KOPT-K1 (cell line): ENCODE data around the gene KRTAP10-9.
A peak's percentile ranks its signal among the peaks of the same experiment; 100 is the strongest.
"Not testable (repeated sequence)": the region's sequence is repeated elsewhere in the genome, so short reads cannot be mapped to it uniquely, and the experiment has no call there.

ENCODE experiments used
- H3K27ac ChIP-seq: fragments of 200-600 bp; sonication (generic); 2 replicates; pipeline ENCODE4 v1.5.1; 2016; ENCODE audit warnings: antibody characterized with exemption, mild to moderate bottlenecking, low read depth, low read length; ENCODE audit not compliant: poor library complexity, severe bottlenecking
- H3K36me3 ChIP-seq: fragments of 200-600 bp; sonication (generic); 2 replicates; pipeline ENCODE4 v1.5.1; 2017; ENCODE audit warnings: antibody characterized with exemption, mild to moderate bottlenecking, low read length, moderate library complexity; ENCODE audit not compliant: insufficient read depth
- H3K9me3 ChIP-seq: fragments of 200-600 bp; sonication (generic); 2 replicates; pipeline ENCODE4 v1.5.1; 2017; ENCODE audit warnings: antibody characterized with exemption, low read length, mild to moderate bottlenecking; ENCODE audit not compliant: insufficient read depth, poor library complexity, severe bottlenecking

KRTAP10-9 gene

GRCh38 chr21:44653656-44654575 lies 27.0 kb downstream of the KRTAP10-9 start:
- Histone ChIP-seq H3K27ac (peak overlapping the region; percentile 93), H3K36me3 (no peaks in the 10 kb centered on the region), H3K9me3 (peaks cover 39% of the 10 kb centered on the region)

GRCh38 chr21:44654576-44655175 lies 27.8 kb downstream of the KRTAP10-9 start, which contains the start of gene KRTAP12-4:
KRTAP12-4 (minus strand) TSS chr21:44654659; CDS start chr21:44654614, 45 bp downstream.
- peak within 1 kb of the TSS; percentile 93 for H3K27ac ChIP-seq
- no peaks in the 10 kb centered on the region for H3K36me3 ChIP-seq
- peaks cover 39% of the 10 kb centered on the region for H3K9me3 ChIP-seq

- Histone ChIP-seq H3K27ac (peak overlapping the region; percentile 93), H3K36me3 (no peaks in the 10 kb centered on the region), H3K9me3 (peaks cover 31% of the 10 kb centered on the region)
These were observed 30.0 kb downstream of the KRTAP10-9 start for GRCh38 chr21:44656868-44657267.

GRCh38 chr21:44657635-44658540 lies 31.0 kb downstream of the KRTAP10-9 start, which contains the start of gene KRTAP12-3:
KRTAP12-3 (plus strand) TSS chr21:44657932; CDS start chr21:44657980, 48 bp downstream.
- H3K36me3 ChIP-seq, result no peaks in the 10 kb centered on the region
- peak within 1 kb of the TSS; percentile 93 for H3K27ac ChIP-seq
- H3K9me3 ChIP-seq, result peaks cover 23% of the 10 kb centered on the region

- Histone ChIP-seq H3K27ac (peak overlapping the region; percentile 93), H3K36me3 (no peaks in the 10 kb centered on the region), H3K9me3 (peaks cover 19% of the 10 kb centered on the region)
These were observed 31.6 kb downstream of the KRTAP10-9 start for GRCh38 chr21:44658541-44658910.

- H3K27ac ChIP-seq, result peak overlapping the region; percentile 93
- H3K9me3 ChIP-seq, result peaks cover 19% of the 10 kb centered on the region
- no peaks in the 10 kb centered on the region for H3K36me3 ChIP-seq
These were observed 32.2 kb downstream of the KRTAP10-9 start for GRCh38 chr21:44658913-44659595.

- H3K9me3 ChIP-seq, H3K36me3 ChIP-seq: not testable (repeated sequence)
These were observed 34.7 kb downstream of the KRTAP10-9 start for GRCh38 chr21:44661567-44661966.

GRCh38 chr21:44664691-44665090 lies 37.8 kb downstream of the KRTAP10-9 start:
- Histone ChIP-seq H3K9me3 (peaks cover 18% of the 10 kb centered on the region), H3K36me3 (no peaks in the 10 kb centered on the region), H3K27ac (no peak overlapping the region)

More at GRCh38 chr21:44661567-44661966, 34.7 kb downstream of the KRTAP10-9 start:
- not testable (repeated sequence) for H3K27ac ChIP-seq

- H3K27ac ChIP-seq, result no peak within 1 kb of the TSS
- H3K9me3 ChIP-seq, result peaks cover 34% of the 10 kb centered on the region
- no peaks in the 10 kb centered on the region for H3K36me3 ChIP-seq
These were observed 39.8 kb downstream of the KRTAP10-9 start, which contains the start of gene KRTAP12-2 for GRCh38 chr21:44666401-44667320. KRTAP12-2 (minus strand) TSS chr21:44666927; CDS start chr21:44666886, 41 bp downstream.

GRCh38 chr21:44667612-44668011 lies 40.7 kb downstream of the KRTAP10-9 start:
- no peaks in the 10 kb centered on the region for H3K36me3 ChIP-seq
- no peak overlapping the region for H3K27ac ChIP-seq
- H3K9me3 ChIP-seq, result peaks cover 42% of the 10 kb centered on the region

- Histone ChIP-seq H3K9me3 (peaks cover 40% of the 10 kb centered on the region), H3K27ac (no peak overlapping the region), H3K36me3 (no peaks in the 10 kb centered on the region)
These were observed 43.9 kb downstream of the KRTAP10-9 start for GRCh38 chr21:44670642-44671432.

GRCh38 chr21:44671911-44672310 lies 45.0 kb downstream of the KRTAP10-9 start:
- H3K9me3 ChIP-seq, result peaks cover 40% of the 10 kb centered on the region
- no peak overlapping the region for H3K27ac ChIP-seq
- H3K36me3 ChIP-seq, result no peaks in the 10 kb centered on the region

- Histone ChIP-seq H3K9me3 (peaks cover 1% of the 10 kb centered on the region), H3K36me3 (no peaks in the 10 kb centered on the region), H3K27ac (no peak overlapping the region)
These were observed 51.0 kb downstream of the KRTAP10-9 start for GRCh38 chr21:44677881-44678280.
